Stimulated activated CD4-positive, alpha-beta T cell treated with anti-CD3 and anti-CD28 coated beads, Interleukin-2, amount 100 ng/mL, for 4 hours (primary cell): ENCODE measurements around the gene CABP7.
A peak's percentile ranks its signal among the peaks of the same experiment; 100 is the strongest.

Experiments used
- DNase-seq: peaks from one replicate; pipeline ENCODE4 v3.0.0-alpha.2; 2020; ENCODE audit warnings: low read depth

Gene CABP7

GRCh38 chr22:29719899-29720645, at the start of gene CABP7:
CABP7 (plus strand) TSS chr22:29720003; CDS start chr22:29720425, 422 bp downstream.
- DNase-seq: no peak

- DNase-seq: no peak
Measured at GRCh38 chr22:29670626-29671025, 49.2 kb upstream of the CABP7 start.

- no peak for DNase-seq
Measured at GRCh38 chr22:29673361-29674066, 46.3 kb upstream of the CABP7 start.

GRCh38 chr22:29674121-29674520, 45.7 kb upstream of the CABP7 start:
- no peak for DNase-seq

GRCh38 chr22:29679316-29679715, 40.5 kb upstream of the CABP7 start:
- no peak for DNase-seq

GRCh38 chr22:29683536-29683935, 36.3 kb upstream of the CABP7 start:
- DNase-seq: no peak

- no peak for DNase-seq
Measured at GRCh38 chr22:29684244-29684643, 35.6 kb upstream of the CABP7 start.

- DNase-seq: no peak
Measured at GRCh38 chr22:29689206-29689879, 30.5 kb upstream of the CABP7 start.

GRCh38 chr22:29689880-29690213, 30.0 kb upstream of the CABP7 start:
- peak; percentile 10 for DNase-seq

- no peak for DNase-seq
Measured at GRCh38 chr22:29690476-29690875, 29.3 kb upstream of the CABP7 start.

- no peak for DNase-seq
Measured at GRCh38 chr22:29691636-29692326, 28.0 kb upstream of the CABP7 start.

- no peak for DNase-seq
Measured at GRCh38 chr22:29692327-29692640, 27.5 kb upstream of the CABP7 start.

- DNase-seq: no peak
Measured at GRCh38 chr22:29693161-29693560, 26.6 kb upstream of the CABP7 start.

- no peak for DNase-seq
Measured at GRCh38 chr22:29693671-29694070, 26.1 kb upstream of the CABP7 start.

GRCh38 chr22:29695129-29695926, 24.5 kb upstream of the CABP7 start:
- no peak for DNase-seq

- DNase-seq: no peak
Measured at GRCh38 chr22:29697853-29698598, 21.8 kb upstream of the CABP7 start.

GRCh38 chr22:29700206-29700899, 19.4 kb upstream of the CABP7 start:
- DNase-seq: no peak

- DNase-seq: no peak
Measured at GRCh38 chr22:29700900-29701154, 19.0 kb upstream of the CABP7 start.

GRCh38 chr22:29701155-29701999, 18.4 kb upstream of the CABP7 start:
- peak; percentile 9 for DNase-seq
